GM19043 (cell line): ENCODE measurements around the gene GCSH.

Source experiments
- ATAC-seq: cut with Tn5 transposase; IDR thresholded peaks from one replicate; pipeline ENCODE4 v1.9.1; 2021; ENCODE audit warnings: low read depth; ENCODE audit not compliant: unreplicated experiment

The GCSH gene

DNA sequence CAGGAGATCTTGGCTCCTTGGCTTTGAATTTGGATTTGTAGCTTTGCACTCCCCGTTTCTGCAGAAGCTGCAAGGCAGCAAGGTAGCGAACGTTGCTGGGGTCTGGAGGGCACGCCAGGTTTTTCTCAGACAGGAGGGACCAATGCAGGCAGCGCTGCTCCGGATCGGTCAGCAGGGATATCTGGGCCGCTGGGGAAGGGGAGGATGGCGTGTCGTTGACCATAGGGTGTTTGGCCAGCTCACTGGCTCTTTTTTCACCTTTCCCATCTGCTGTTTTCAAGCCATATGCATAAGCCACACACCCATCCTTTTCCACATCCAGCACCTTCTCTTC, 34.9 kb downstream of the GCSH start:
- ATAC-seq: no peak

DNA sequence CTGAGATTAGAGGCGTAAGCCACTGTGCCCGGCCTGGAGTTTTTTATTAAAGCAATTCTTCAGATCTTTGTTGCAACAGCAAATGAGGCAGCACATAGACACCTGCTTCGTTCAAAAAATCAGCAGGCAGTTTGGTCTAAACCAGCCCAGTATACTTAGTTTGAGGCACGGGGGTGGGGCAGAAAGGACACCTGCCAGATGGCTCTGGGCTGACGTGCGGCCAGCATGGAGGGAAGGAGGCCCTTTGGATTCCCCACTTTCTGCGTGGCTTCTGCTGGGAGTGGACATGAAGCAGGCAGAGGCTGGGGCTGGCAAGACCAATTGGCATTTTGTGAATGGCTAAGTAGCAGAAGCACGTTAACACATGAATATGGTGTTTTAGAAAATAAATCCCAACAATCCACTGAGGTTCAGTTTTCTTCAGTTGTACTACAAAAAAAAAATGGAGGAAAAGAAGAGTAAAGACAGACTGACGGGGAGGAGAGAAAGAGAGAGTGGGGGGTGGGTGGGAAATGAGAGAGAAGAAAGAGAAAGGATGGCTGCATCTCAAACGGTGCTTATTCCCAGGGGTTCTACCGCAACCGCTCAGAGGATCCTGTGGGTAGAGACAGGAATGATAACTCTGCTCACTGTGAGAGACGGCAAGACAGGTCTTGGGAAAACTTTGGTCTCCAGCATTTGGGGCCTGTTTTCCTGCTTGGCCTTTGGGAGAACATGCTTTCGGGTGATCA, 35.5 kb downstream of the GCSH start:
- no peak for ATAC-seq

DNA sequence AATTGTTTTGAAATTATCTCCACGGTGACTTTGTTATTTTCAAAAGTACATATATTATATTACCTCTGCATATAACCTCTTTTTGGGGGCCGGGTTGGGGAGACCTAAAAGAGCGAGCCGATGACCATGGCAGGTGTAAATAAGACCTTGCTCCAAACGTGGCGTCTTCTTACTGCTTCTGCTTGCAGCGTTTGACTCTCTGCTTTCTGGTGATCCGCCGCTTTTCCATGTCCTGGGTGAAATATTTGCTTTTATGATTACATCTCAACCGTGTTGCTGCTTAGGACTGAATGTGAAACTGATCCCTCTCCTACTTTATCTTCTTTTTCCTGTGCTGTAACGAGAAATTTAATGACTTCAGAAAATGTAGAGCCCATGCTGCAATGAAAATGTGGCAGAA, 42.4 kb downstream of the GCSH start:
- ATAC-seq: no peak

DNA sequence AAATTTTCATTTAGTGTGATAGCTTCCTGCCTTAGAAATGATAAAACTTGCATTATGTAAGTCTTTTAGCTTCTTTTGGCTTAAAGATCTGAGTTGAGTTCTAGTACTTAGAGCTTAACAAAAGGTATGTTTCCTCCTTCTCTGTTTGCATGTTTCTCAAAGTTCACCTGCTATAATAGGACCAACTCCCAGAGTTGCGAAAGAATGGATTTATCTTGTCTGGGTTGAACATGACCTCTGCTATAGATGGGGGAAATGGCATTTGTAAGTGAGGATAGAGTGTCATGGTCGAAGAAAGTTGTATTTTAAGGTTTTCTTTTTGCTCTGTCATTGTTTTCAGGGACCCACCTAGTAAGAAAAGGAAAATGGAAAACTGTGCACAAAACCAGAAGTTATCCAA, 53.4 kb downstream of the GCSH start:
- ATAC-seq: no peak

DNA sequence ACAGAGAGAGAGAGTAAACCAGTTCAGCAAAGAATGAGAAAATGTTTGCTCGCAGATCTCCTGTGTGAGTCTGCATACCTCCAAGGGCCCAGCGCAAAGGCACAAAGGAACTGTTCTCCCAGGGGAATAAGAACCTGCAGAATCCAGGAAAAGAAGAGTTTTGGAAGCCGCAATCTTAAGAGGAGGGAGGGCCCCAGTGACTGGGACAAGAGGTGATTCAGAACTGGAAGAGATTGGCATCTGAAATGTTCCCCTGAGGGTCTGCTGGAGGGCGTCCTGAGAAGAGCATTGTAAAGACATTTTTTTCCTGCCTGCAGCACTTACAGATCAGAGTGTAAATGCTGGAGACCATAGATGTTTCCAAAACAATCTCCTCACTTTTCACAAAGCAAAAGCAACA, 54.5 kb downstream of the GCSH start:
- ATAC-seq: no peak

DNA sequence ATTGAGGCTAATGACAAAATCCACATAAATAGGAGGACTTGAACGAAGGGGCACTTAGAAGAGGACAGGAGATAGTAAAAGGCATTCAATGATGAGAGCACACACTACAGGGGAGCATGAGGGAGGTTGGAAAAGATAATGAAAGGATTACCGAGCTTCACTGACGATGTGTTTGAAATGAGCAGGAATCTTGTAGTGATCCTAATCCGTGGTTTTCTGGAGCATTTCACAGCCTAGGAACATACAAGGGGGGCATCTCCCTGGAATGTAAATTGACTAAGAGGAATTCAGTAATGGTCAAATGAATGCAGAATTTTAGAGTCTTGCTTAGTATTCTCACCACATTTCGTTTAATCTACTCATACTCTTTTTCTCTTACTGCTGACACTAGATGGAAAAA, 55.4 kb downstream of the GCSH start:
- no peak for ATAC-seq

DNA sequence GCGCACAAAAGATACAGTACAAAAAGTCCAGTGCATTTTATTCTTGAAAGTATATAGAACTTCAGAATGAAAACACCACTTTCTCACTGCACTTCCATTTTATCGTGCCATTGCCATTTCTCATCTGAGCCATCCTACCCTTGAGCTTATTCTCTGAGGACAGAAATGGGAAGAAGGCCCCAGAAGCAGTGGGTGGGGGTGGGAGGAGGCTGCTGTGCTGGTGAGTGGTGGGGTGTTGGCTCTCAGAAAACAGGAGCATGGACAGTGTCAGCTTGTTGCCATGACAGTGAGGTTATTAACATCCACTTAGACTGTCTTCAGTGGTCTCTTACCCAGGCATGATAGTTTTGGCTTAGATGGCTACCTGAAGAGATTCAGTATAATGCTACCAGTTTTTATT, 56.1 kb downstream of the GCSH start:
- no peak for ATAC-seq

DNA sequence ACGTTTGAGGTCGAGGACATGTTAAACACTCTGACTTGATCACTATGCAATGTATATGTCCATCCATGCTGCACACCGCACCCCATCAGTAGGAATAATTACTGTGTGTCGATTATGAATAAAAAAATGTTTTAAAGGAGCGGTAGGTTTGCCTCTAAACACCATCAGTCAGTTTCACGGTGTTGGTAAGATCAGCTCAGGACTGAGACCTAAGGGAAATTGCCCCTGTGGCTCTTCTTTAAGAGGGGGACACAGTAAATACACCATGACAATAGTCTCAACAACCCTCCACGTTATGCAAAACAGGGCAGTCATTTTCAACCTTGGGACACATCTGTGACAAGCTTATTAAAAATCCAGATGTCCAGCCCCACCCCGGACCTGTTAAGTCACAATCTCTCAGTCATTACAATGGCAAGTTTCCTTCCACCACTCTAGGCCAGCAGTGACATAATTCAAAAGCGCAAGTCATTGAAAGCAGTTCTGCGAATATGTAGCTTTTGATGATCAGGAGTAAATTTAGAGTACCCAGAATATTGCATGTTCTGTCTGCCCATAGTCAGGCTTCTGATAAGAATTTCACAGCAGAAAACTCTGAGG, 59.3 kb downstream of the GCSH start:
- ATAC-seq: no peak

DNA sequence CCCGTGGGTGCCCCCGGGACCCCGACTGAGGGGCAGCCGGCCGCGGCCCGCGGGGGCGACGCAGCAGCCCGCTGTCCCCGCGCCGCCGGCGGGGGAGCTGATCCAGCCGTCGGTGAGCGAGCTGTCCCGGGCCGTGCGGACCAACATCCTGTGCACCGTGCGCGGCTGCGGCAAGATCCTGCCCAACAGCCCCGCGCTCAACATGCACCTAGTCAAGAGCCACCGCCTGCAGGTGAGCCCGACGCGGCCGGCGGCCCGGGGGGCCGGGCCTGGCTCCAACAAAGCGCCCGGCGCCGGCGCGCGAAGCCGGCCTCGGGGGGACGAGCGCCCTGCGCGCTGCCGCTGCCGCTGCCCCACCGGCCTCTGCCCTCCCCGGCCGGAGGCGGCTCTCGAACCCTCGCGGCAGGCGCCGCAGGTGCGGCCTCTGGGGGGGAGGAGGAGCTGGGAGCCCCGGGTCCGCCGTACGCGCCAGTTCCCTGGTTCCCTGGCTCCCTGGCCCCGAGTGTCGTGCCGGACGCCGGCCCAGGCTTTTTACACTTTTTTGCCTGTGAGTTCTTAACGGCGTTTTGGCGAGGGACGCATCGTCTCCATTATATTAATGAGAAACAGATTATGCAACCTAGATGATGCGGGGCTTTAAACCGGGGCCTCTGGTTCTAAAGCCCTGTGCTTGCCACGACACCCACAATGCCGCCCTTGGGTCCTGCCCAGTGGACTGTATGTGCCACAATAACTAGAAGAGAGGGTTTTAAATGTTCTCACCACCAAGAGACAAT, 60.0 kb downstream of the GCSH start:
- peak; percentile 43 for ATAC-seq

DNA sequence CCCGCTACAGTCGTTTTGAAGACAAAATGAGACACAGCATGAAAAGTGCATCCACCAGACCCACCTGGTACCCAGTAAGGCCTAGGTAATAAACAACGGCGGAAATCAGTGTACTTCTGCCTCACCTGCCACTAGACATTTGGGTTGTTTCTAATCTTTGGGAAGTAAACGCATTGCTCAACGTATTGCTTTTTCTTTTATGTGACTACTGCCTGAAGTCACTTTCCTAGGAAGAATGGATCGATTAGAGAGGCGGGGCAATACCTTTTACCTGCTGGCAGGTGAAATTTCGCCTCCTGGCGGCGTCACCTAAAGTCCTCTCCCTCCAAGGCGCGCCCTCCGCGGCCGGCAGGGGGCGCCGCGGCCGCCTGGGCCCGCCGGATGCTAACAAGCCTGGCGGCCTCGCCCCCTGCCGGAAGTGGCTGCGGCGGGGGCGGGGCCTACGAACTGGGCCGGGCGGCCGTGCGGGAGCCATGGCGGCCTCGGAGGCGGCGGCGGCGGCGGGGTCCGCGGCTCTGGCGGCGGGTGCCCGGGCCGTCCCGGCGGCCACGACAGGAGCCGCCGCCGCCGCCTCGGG, 60.7 kb downstream of the GCSH start, which contains the start of gene ATMIN:
Gene ATMIN, plus strand, starts transcription at position 445 of the 577 bp plus-strand sequence. Its CDS starts 29 bp downstream, at position 474.
- peak; percentile 87 for ATAC-seq
